IMR-90 (cell line): ENCODE data around the gene CCNI. TPM values are rescaled to one million over a fixed set of nuclear protein-coding genes. Genes with fewer than 3 reads are reported as not detected.

ENCODE experiments used
- ATAC-seq: fragments of 200-7000 bp; cut with Tn5 transposase; 2 replicates; pipeline ENCODE4 v1.9.1; 2020; ENCODE audit warnings: low read depth, mild to moderate bottlenecking, moderate library complexity
- BruUV-seq: library from RNA; stranded (reverse); fragments of 400-500 nt; replicated peaks from 2 replicates; lab custom pipeline; 2021; lab: Mats Ljungman, UMichigan
- CTCF ChIA-PET: fragments of 300-600 bp; formaldehyde crosslinking; extraction: SDS; loops from one replicate; lab custom pipeline; 2021; ENCODE audit warnings: antibody characterized with exemption; lab: Yijun Ruan, JAX
- POLR2A ChIA-PET: fragments of 300-600 bp; sonication (Branson Sonifier 250); formaldehyde crosslinking; loops from one replicate; lab custom pipeline; 2022; ENCODE audit warnings: antibody characterized with exemption; ENCODE audit not compliant: unreplicated experiment; lab: Charles Lee
- DNase-seq: peaks from one replicate; pipeline ENCODE4 v3.0.0; 2013
- H2AFZ ChIP-seq: replicated peaks from 2 replicates; pipeline ENCODE3; 2013; ENCODE audit warnings: low read length, mild to moderate bottlenecking; ENCODE audit not compliant: poor library complexity
- H2AK5ac ChIP-seq: 2 replicates; pipeline ENCODE4 v1.6.1; 2013; ENCODE audit warnings: low read depth, low read length, inconsistent platforms
- H2AK9ac ChIP-seq: replicated peaks from 2 replicates; pipeline ENCODE3; 2013; ENCODE audit warnings: mild to moderate bottlenecking, low read depth, low read length, moderate library complexity; ENCODE audit not compliant: poor library complexity
- H2BK120ac ChIP-seq: 2 replicates; pipeline ENCODE4 v1.6.1; 2013; ENCODE audit warnings: low read depth, low read length, inconsistent platforms
- H2BK15ac ChIP-seq: 3 replicates; pipeline ENCODE4 v1.6.1; 2013; ENCODE audit warnings: low read depth, low read length, inconsistent platforms
- H2BK20ac ChIP-seq: 2 replicates; pipeline ENCODE4 v1.6.1; 2013; ENCODE audit warnings: low read depth, mild to moderate bottlenecking, inconsistent platforms, low read length, moderate library complexity
- H2BK5ac ChIP-seq: 2 replicates; pipeline ENCODE4 v1.6.1; 2013; ENCODE audit warnings: mild to moderate bottlenecking, low read depth, low read length, inconsistent platforms; ENCODE audit not compliant: poor library complexity, severe bottlenecking
- H3K14ac ChIP-seq: replicated peaks from 2 replicates; pipeline ENCODE4 v1.6.1; 2013; ENCODE audit warnings: low read depth, low read length, inconsistent platforms
- H3K18ac ChIP-seq: 2 replicates; pipeline ENCODE4 v1.6.1; 2013; ENCODE audit warnings: low read depth, low read length, control low read depth
- H3K23ac ChIP-seq: 2 replicates; pipeline ENCODE4 v1.6.1; 2013; ENCODE audit warnings: low read depth, low read length, inconsistent platforms
- H3K27ac ChIP-seq: 2 replicates; pipeline ENCODE4 v1.5.1; 2013; ENCODE audit warnings: mild to moderate bottlenecking, control low read depth, low read length; ENCODE audit not compliant: insufficient read depth
- H3K27me3 ChIP-seq: 2 replicates; pipeline ENCODE4 v1.6.1; 2013; ENCODE audit warnings: low read length; ENCODE audit not compliant: control insufficient read depth, insufficient read depth
- H3K36me3 ChIP-seq: 2 replicates; pipeline ENCODE4 v1.6.1; 2013; ENCODE audit warnings: low read length, mixed read lengths; ENCODE audit not compliant: control insufficient read depth, insufficient read depth
- H3K4ac ChIP-seq: 2 replicates; pipeline ENCODE4 v1.6.1; 2013; ENCODE audit warnings: low read depth, low read length, inconsistent platforms
- H3K4me1 ChIP-seq: 2 replicates; pipeline ENCODE4 v1.6.1; 2013; ENCODE audit warnings: low read length, mixed read lengths; ENCODE audit not compliant: control insufficient read depth, insufficient read depth
- H3K4me2 ChIP-seq: 2 replicates; pipeline ENCODE4 v1.6.1; 2013; ENCODE audit warnings: low read depth, mild to moderate bottlenecking, control low read depth, low read length, moderate library complexity
- H3K4me3 ChIP-seq: 2 replicates; pipeline ENCODE4 v1.5.1; 2013; ENCODE audit warnings: low read depth, mild to moderate bottlenecking, control low read depth, low read length, moderate library complexity; ENCODE audit not compliant: insufficient read depth
- H3K56ac ChIP-seq: 2 replicates; pipeline ENCODE4 v1.6.1; 2013; ENCODE audit warnings: low read length, inconsistent platforms; ENCODE audit not compliant: insufficient read depth; ENCODE audit errors: extremely low read depth
- H3K79me1 ChIP-seq, 2 experiments: 2 replicates each; pipeline ENCODE4 v1.6.1; 2013; ENCODE audit warnings: low read length in 2 of 2, inconsistent platforms in 1 of 2, low read depth in 1 of 2
- H3K9ac ChIP-seq: 2 replicates; pipeline ENCODE4 v1.6.1; 2013; ENCODE audit warnings: low read depth, low read length, control low read depth
- H3K9me1 ChIP-seq: 2 replicates; pipeline ENCODE4 v1.6.1; 2013; ENCODE audit warnings: low read length, inconsistent platforms; ENCODE audit not compliant: insufficient read depth
- H3K9me3 ChIP-seq: 2 replicates; pipeline ENCODE4 v1.6.1; 2013; ENCODE audit warnings: low read length; ENCODE audit not compliant: control insufficient read depth, insufficient read depth
- H4K20me1 ChIP-seq: 2 replicates; pipeline ENCODE4 v1.6.1; 2013; ENCODE audit warnings: low read length, inconsistent platforms; ENCODE audit not compliant: insufficient read depth
- H4K5ac ChIP-seq: 2 replicates; pipeline ENCODE4 v1.6.1; 2013; ENCODE audit warnings: mild to moderate bottlenecking, low read depth, low read length, control low read depth
- H4K8ac ChIP-seq, 2 experiments: 2 replicates each; pipeline ENCODE4 v1.6.1; 2013; ENCODE audit warnings: low read depth in 2 of 2, low read length in 2 of 2, control low read depth in 1 of 2, inconsistent platforms in 1 of 2
- H4K91ac ChIP-seq: 2 replicates; pipeline ENCODE4 v1.6.1; 2013; ENCODE audit warnings: low read depth, low read length, inconsistent platforms; ENCODE audit not compliant: insufficient read depth
- CEBPB ChIP-seq: IDR thresholded peaks from 2 replicates; pipeline ENCODE4 v1.6.1; 2012; ENCODE audit warnings: low read depth, low read length, improper control_type of control experiment
- FOS ChIP-seq: fragments of 150-350 bp; IDR thresholded peaks from 2 replicates; pipeline ENCODE4 v1.6.1; 2016; ENCODE audit warnings: low read depth, low read length
- MAFK ChIP-seq: IDR thresholded peaks from 2 replicates; pipeline ENCODE4 v1.6.1; 2012; ENCODE audit warnings: low read depth, low read length, improper control_type of control experiment
- WGBS, 2 experiments: methylation state at CpG; one replicate each; pipeline versions ENCODE4 v1.1.5 to v1.1.7; 2013; ENCODE audit warnings: missing lambda C conversion rate in 2 of 2; ENCODE audit not compliant: insufficient read length in 1 of 2; ENCODE audit errors: extremely low coverage in 2 of 2; 5-methylcytosine and 5-hydroxymethylcytosine counted together
- dilution Hi-C: fragments of 300-500 bp; cut with HindIII; formaldehyde crosslinking; loops from one replicate; pipeline ENCODE4 v1.14.3; 2018; ENCODE audit warnings: low sequenced_read_pairs; ENCODE audit not compliant: unreplicated experiment
- in situ Hi-C: fragments of 300-500 bp; cut with MboI; formaldehyde crosslinking; loops from 3 replicates; pipeline ENCODE4 v1.14.3; 2019; ENCODE audit warnings: low sequenced_read_pairs, inconsistent platforms, mixed read lengths
- intact Hi-C: fragments of 100-400 bp; cut with micrococcal nuclease; formaldehyde crosslinking; loops from 2 replicates; pipeline ENCODE4 v1.10.0; 2022
- polyA plus RNA-seq, 3 experiments: library from polyadenylated mRNA; depleted of rRNA; stranded (reverse); fragments of >200 nt; gene quantifications; 2 replicates each; pipeline ENCODE4 v1.2.3, GENCODE V29; 2012; ENCODE audit warnings: low replicate concordance in 1 of 3
- total RNA-seq: library from RNA; depleted of rRNA; stranded (reverse); fragments of >200 nt; gene quantifications from 2 replicates; pipeline ENCODE4 v1.2.3, GENCODE V29; 2012

Gene CCNI
- total and polyA plus RNA-seq, 2 of the 4 experiments (the other 2 are of a cell fraction): 70.1 to 100 TPM

- CTCF ChIA-PET: no interaction called here
- dilution Hi-C loops: no loop called here
Measured at GRCh38 chr4:76998251-76998901, 77.4 kb downstream of the CCNI start.

More at GRCh38 chr4:76998251-76998901, 77.4 kb downstream of the CCNI start:
- Histone ChIP-seq H3K9me1 (peaks cover 30% of the 10 kb centered on the region), H3K4ac (peak overlapping the region; percentile 7; the same call in 1 of the 2 replicates), H3K27ac (peak overlapping the region; percentile 23; the same call in 1 of the 2 replicates), H3K18ac (no peak overlapping the region), H4K20me1 (peaks cover 45% of the 10 kb centered on the region; the same call in 1 of the 2 replicates), H3K9ac (no peak overlapping the region), H2BK5ac (peak overlapping the region; percentile 50), H3K27me3 (no peaks in the 10 kb centered on the region), H3K23ac (peak overlapping the region; percentile 58; the same call in 1 of the 2 replicates), H3K56ac (no peak overlapping the region), H3K9me3 (no peaks in the 10 kb centered on the region), H3K14ac (peak overlapping the region; percentile 17; the same call in 1 of the 2 replicates), H2BK120ac (no peak overlapping the region), H3K4me3 (no peak overlapping the region), H2AK5ac (peak overlapping the region; percentile 15; the same call in 1 of the 2 replicates), H4K8ac (peak overlapping the region in 1 of 2 experiments; percentile 45; a peak in 2 of 4 replicates), H3K4me2 (no peak overlapping the region), H3K79me1 (peaks cover 42 to 64% of the 10 kb centered on the region in 2 experiments), H2BK20ac (no peak overlapping the region), H3K36me3 (peaks cover 45% of the 10 kb centered on the region), H2BK15ac (no peak overlapping the region), H3K4me1 (peaks cover 18% of the 10 kb centered on the region), H4K91ac (no peak overlapping the region), H2AK9ac (no peak overlapping the region), H2AFZ (no peak overlapping the region), H4K5ac (no peak overlapping the region; the same call in 1 of the 2 replicates)
- ATAC-seq (peak; percentile 72), DNase-seq (peak; percentile 75)
- BruUV-seq: no TSS peak
- in situ Hi-C loops (no loop called here), intact Hi-C loops (no loop called here)
- TF ChIP-seq MAFK: peak; percentile 5; the same call in 1 of the 2 replicates
- TF ChIP-seq CEBPB: peak; percentile 45; the same call in 1 of the 2 replicates
- TF ChIP-seq FOS: no peak
- WGBS, 2 experiments: no CpG with 5 or more reads among the region's 8 CpGs
- POLR2A ChIA-PET: no interaction called here
